Measurements from ENCODE around the gene CBFA2T3.

GRCh38 chr16:88951989-88952388 lies 25.0 kb downstream of the CBFA2T3 start:
- TF ChIP-seq CTCF (IDR thresholded peaks at IDR 0.05 in 4 of 5, conservative IDR thresholded peaks at IDR 0.05 in 1 of 5) (no peak), POLR2A (IDR thresholded peaks at IDR 0.05) (no peak)
